HG02623 (cell line): ENCODE results near the gene BANF2.

ENCODE experiments used
- ATAC-seq: cut with Tn5 transposase; IDR thresholded peaks from one replicate; pipeline ENCODE4 v1.9.1; 2021; ENCODE audit warnings: moderate library complexity; ENCODE audit not compliant: unreplicated experiment

BANF2 gene

GRCh38 chr20:17708675-17709360 is 9.1 kb downstream of the BANF2 start:
- ATAC-seq: no peak

- no peak for ATAC-seq
Measured at GRCh38 chr20:17709361-17710293, 9.9 kb downstream of the BANF2 start.

GRCh38 chr20:17710379-17711266 is 10.9 kb downstream of the BANF2 start:
- no peak for ATAC-seq

- no peak for ATAC-seq
Measured at GRCh38 chr20:17711267-17711627, 11.5 kb downstream of the BANF2 start.

GRCh38 chr20:17712201-17712600 is 12.4 kb downstream of the BANF2 start:
- ATAC-seq: no peak

GRCh38 chr20:17712708-17713107 is 12.9 kb downstream of the BANF2 start:
- no peak for ATAC-seq

GRCh38 chr20:17714597-17714996 is 14.8 kb downstream of the BANF2 start:
- ATAC-seq: no peak

- ATAC-seq: no peak
Measured at GRCh38 chr20:17715075-17715474, 15.3 kb downstream of the BANF2 start.

GRCh38 chr20:17716331-17716730 is 16.6 kb downstream of the BANF2 start:
- ATAC-seq: no peak

GRCh38 chr20:17720755-17721154 is 21.0 kb downstream of the BANF2 start:
- no peak for ATAC-seq

- no peak for ATAC-seq
Measured at GRCh38 chr20:17721802-17722486, 22.2 kb downstream of the BANF2 start.

GRCh38 chr20:17722493-17723300 is 22.9 kb downstream of the BANF2 start:
- ATAC-seq: no peak

GRCh38 chr20:17723301-17723691 is 23.5 kb downstream of the BANF2 start:
- no peak for ATAC-seq

- ATAC-seq: no peak
Measured at GRCh38 chr20:17725094-17725835, 25.5 kb downstream of the BANF2 start.

- no peak for ATAC-seq
Measured at GRCh38 chr20:17726902-17727301, 27.1 kb downstream of the BANF2 start.

GRCh38 chr20:17727351-17727750 is 27.6 kb downstream of the BANF2 start:
- no peak for ATAC-seq

- ATAC-seq: no peak
Measured at GRCh38 chr20:17728074-17728473, 28.3 kb downstream of the BANF2 start.

GRCh38 chr20:17730071-17730470 is 30.3 kb downstream of the BANF2 start:
- no peak for ATAC-seq

- ATAC-seq: no peak
Measured at GRCh38 chr20:17731233-17731632, 31.5 kb downstream of the BANF2 start.
